Stomach smooth muscle (tissue), 2 donors: Measurements from ENCODE around the gene ANKRD30B.
"Not testable (repeated sequence)": the region's sequence is repeated elsewhere in the genome, so short reads cannot be mapped to it uniquely, and the experiment has no call there.

Experiments used
- H3K27ac ChIP-seq: one replicate; pipeline ENCODE4 v1.7.0; 2013; ENCODE audit warnings: mild to moderate bottlenecking, low read length, inconsistent platforms
- H3K27me3 ChIP-seq, 2 donors: one replicate each; pipeline ENCODE4 v1.7.0; 2013; ENCODE audit warnings: low read length in 2 of 2; ENCODE audit not compliant: insufficient read depth in 2 of 2, control insufficient read depth in 1 of 2
- H3K36me3 ChIP-seq, 2 donors: one replicate each; pipeline ENCODE4 v1.7.0; 2013; ENCODE audit warnings: low read length in 2 of 2; ENCODE audit not compliant: control insufficient read depth in 2 of 2, insufficient read depth in 2 of 2
- H3K4me1 ChIP-seq: one replicate; pipeline ENCODE4 v1.7.0; 2013; ENCODE audit warnings: low read length; ENCODE audit not compliant: control insufficient read depth, insufficient read depth
- H3K4me3 ChIP-seq, 2 donors: one replicate each; pipeline ENCODE4 v1.7.0; 2013; ENCODE audit warnings: low read length in 2 of 2
- H3K9ac ChIP-seq, 2 donors: one replicate each; pipeline ENCODE4 v1.7.0; 2013; ENCODE audit warnings: low read length in 2 of 2, mild to moderate bottlenecking in 1 of 2
- H3K9me3 ChIP-seq, 2 donors: one replicate each; pipeline ENCODE4 v1.7.0; 2013; ENCODE audit warnings: low read length in 2 of 2; ENCODE audit not compliant: control insufficient read depth in 2 of 2
- donor health status: healthy.
- donor health status: Pancreatic carcinoma.

ANKRD30B gene

GRCh38 chr18:14855634-14856033, 107.7 kb downstream of the ANKRD30B start:
- not testable (repeated sequence) for H3K36me3 ChIP-seq, H3K9me3 ChIP-seq, H3K27me3 ChIP-seq, H3K27ac ChIP-seq, H3K9ac ChIP-seq, H3K4me3 ChIP-seq, H3K4me1 ChIP-seq

GRCh38 chr18:14856256-14856655, 108.3 kb downstream of the ANKRD30B start:
- not testable (repeated sequence) for H3K9me3 ChIP-seq, H3K4me3 ChIP-seq, H3K27ac ChIP-seq, H3K36me3 ChIP-seq, H3K4me1 ChIP-seq, H3K27me3 ChIP-seq, H3K9ac ChIP-seq

- H3K9me3 ChIP-seq, H3K9ac ChIP-seq, H3K36me3 ChIP-seq, H3K27ac ChIP-seq, H3K4me1 ChIP-seq, H3K4me3 ChIP-seq, H3K27me3 ChIP-seq: not testable (repeated sequence)
These were observed 110.5 kb downstream of the ANKRD30B start for GRCh38 chr18:14858514-14858913.

GRCh38 chr18:14859995-14860394, 112.0 kb downstream of the ANKRD30B start:
- not testable (repeated sequence) for H3K4me1 ChIP-seq, H3K27me3 ChIP-seq, H3K9me3 ChIP-seq, H3K4me3 ChIP-seq, H3K27ac ChIP-seq, H3K9ac ChIP-seq, H3K36me3 ChIP-seq

GRCh38 chr18:14866426-14866825, 118.5 kb downstream of the ANKRD30B start:
- not testable (repeated sequence) for H3K9me3 ChIP-seq, H3K4me3 ChIP-seq, H3K27me3 ChIP-seq, H3K4me1 ChIP-seq, H3K27ac ChIP-seq, H3K9ac ChIP-seq, H3K36me3 ChIP-seq

GRCh38 chr18:14867988-14868387, 120.0 kb downstream of the ANKRD30B start:
- H3K27ac ChIP-seq, H3K27me3 ChIP-seq: not testable (repeated sequence)

GRCh38 chr18:14868825-14869224, 120.9 kb downstream of the ANKRD30B start:
- H3K4me3 ChIP-seq, H3K27ac ChIP-seq, H3K9me3 ChIP-seq, H3K4me1 ChIP-seq, H3K36me3 ChIP-seq, H3K9ac ChIP-seq, H3K27me3 ChIP-seq: not testable (repeated sequence)

More at GRCh38 chr18:14867988-14868387, 120.0 kb downstream of the ANKRD30B start:
- not testable (repeated sequence) for H3K9me3 ChIP-seq, H3K4me1 ChIP-seq, H3K9ac ChIP-seq, H3K4me3 ChIP-seq, H3K36me3 ChIP-seq

- not testable (repeated sequence) for H3K9me3 ChIP-seq, H3K36me3 ChIP-seq, H3K27ac ChIP-seq, H3K4me3 ChIP-seq, H3K9ac ChIP-seq, H3K4me1 ChIP-seq, H3K27me3 ChIP-seq
These were observed 130.9 kb downstream of the ANKRD30B start for GRCh38 chr18:14878826-14879225.

- H3K27ac ChIP-seq = no peak overlapping the region
- no peak overlapping the region for H3K4me3 ChIP-seq
- H3K27me3 ChIP-seq = no peaks in the 10 kb centered on the region
- no peaks in the 10 kb centered on the region for H3K9me3 ChIP-seq
- no peaks in the 10 kb centered on the region for H3K36me3 ChIP-seq
- no peaks in the 10 kb centered on the region for H3K4me1 ChIP-seq
- no peak overlapping the region for H3K9ac ChIP-seq
These were observed 152.5 kb downstream of the ANKRD30B start for GRCh38 chr18:14900435-14900834.
